ENCODE results near the gene NEGR1. TPM values are rescaled to one million over a fixed set of nuclear protein-coding genes. Genes with fewer than 3 reads are reported as not detected.

NEGR1 gene
- total and polyA plus RNA-seq, 2 experiments from 2014 or later, result 0.57 to 0.94 TPM

DNA sequence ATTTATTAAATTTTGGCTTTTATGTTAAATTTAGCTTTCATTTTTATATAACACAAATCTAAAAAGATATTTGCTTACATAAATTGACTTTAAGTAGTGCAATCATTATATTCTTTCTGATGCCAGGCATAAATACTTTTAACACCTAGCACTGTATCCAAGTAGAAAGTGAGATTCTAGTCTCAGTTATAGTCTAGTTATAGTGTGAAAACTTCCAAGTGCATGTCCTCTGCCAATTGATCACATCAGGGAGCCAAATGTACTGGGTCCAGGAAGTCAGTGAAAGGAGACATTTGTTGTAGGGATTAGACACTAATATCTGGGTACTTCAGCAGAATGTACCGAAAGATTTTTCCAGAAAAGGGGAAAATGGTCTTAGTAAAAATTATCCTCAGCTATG, 910.8 kb downstream of the NEGR1 start (continued):
- TF ChIP-seq, protein P1, sequence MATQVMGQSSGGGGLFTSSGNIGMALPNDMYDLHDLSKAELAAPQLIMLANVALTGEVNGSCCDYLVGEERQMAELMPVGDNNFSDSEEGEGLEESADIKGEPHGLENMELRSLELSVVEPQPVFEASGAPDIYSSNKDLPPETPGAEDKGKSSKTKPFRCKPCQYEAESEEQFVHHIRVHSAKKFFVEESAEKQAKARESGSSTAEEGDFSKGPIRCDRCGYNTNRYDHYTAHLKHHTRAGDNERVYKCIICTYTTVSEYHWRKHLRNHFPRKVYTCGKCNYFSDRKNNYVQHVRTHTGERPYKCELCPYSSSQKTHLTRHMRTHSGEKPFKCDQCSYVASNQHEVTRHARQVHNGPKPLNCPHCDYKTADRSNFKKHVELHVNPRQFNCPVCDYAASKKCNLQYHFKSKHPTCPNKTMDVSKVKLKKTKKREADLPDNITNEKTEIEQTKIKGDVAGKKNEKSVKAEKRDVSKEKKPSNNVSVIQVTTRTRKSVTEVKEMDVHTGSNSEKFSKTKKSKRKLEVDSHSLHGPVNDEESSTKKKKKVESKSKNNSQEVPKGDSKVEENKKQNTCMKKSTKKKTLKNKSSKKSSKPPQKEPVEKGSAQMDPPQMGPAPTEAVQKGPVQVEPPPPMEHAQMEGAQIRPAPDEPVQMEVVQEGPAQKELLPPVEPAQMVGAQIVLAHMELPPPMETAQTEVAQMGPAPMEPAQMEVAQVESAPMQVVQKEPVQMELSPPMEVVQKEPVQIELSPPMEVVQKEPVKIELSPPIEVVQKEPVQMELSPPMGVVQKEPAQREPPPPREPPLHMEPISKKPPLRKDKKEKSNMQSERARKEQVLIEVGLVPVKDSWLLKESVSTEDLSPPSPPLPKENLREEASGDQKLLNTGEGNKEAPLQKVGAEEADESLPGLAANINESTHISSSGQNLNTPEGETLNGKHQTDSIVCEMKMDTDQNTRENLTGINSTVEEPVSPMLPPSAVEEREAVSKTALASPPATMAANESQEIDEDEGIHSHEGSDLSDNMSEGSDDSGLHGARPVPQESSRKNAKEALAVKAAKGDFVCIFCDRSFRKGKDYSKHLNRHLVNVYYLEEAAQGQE (IDR thresholded peaks at IDR 0.05; ENCODE audit: unreplicated experiment), result no peak
- TF ChIP-seq, protein P2, sequence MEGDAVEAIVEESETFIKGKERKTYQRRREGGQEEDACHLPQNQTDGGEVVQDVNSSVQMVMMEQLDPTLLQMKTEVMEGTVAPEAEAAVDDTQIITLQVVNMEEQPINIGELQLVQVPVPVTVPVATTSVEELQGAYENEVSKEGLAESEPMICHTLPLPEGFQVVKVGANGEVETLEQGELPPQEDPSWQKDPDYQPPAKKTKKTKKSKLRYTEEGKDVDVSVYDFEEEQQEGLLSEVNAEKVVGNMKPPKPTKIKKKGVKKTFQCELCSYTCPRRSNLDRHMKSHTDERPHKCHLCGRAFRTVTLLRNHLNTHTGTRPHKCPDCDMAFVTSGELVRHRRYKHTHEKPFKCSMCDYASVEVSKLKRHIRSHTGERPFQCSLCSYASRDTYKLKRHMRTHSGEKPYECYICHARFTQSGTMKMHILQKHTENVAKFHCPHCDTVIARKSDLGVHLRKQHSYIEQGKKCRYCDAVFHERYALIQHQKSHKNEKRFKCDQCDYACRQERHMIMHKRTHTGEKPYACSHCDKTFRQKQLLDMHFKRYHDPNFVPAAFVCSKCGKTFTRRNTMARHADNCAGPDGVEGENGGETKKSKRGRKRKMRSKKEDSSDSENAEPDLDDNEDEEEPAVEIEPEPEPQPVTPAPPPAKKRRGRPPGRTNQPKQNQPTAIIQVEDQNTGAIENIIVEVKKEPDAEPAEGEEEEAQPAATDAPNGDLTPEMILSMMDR (conservative IDR thresholded peaks at IDR 0.05; ENCODE audit: low read depth in 2 of 2), result no peak

DNA sequence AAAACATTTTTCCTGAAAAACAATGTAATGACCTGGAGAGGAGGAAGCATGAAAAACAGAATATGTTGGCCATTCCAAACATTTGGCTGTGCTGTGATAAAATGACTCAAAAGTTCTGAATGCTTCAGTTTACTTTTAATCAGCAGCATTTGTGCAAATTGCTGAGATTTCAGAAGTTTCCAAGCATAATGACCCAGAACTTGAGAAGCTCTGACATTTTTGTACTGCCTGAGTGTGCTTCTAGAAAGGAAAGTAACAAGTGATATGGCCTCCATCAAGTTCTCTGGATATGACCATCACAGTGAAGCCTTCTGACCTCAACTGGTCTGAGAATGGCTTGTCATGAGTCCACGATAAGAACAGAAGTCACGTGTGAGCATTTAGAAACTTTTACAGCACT, 918.1 kb downstream of the NEGR1 start:
- ATAC-seq (no peak), DNase-seq (ENCODE audit: low spot score) (no peak)
- Mint-ChIP-seq H3K4me3 (no peak overlapping the region), H3K4me1 (no peaks in the 10 kb centered on the region), H3K9me3 (no peaks in the 10 kb centered on the region), H3K36me3 (ENCODE audit: low read depth) (no peaks in the 10 kb centered on the region), H3K27me3 (ENCODE audit: insufficient read depth, low read depth, poor library complexity) (no peaks in the 10 kb centered on the region), H3K27ac (no peak overlapping the region)
- Histone ChIP-seq H3K79me2 (replicated peaks; ENCODE audit: insufficient read depth) (no peaks in the 10 kb centered on the region), H3K4me1 (ENCODE audit: insufficient read depth) (no peaks in the 10 kb centered on the region), H2AFZ (no peak overlapping the region), H3K36me3 (ENCODE audit: insufficient read depth) (no peaks in the 10 kb centered on the region), H3K4me2 (no peak overlapping the region), H4K20me1 (replicated peaks; ENCODE audit: insufficient read depth) (no peaks in the 10 kb centered on the region), H3K9me2 (ENCODE audit: insufficient read depth) (no peaks in the 10 kb centered on the region), H3F3A (replicated peaks; ENCODE audit: low read depth) (no peaks in the 10 kb centered on the region), H3K4me3 (no peak overlapping the region), H3K27ac (ENCODE audit: low read depth) (no peak overlapping the region), H3K27me3 (ENCODE audit: insufficient read depth) (no peaks in the 10 kb centered on the region)
- TF ChIP-seq NANOG (IDR thresholded peaks at IDR 0.05; ENCODE audit: borderline replicate concordance), result no peak
- TF ChIP-seq, protein P3, sequence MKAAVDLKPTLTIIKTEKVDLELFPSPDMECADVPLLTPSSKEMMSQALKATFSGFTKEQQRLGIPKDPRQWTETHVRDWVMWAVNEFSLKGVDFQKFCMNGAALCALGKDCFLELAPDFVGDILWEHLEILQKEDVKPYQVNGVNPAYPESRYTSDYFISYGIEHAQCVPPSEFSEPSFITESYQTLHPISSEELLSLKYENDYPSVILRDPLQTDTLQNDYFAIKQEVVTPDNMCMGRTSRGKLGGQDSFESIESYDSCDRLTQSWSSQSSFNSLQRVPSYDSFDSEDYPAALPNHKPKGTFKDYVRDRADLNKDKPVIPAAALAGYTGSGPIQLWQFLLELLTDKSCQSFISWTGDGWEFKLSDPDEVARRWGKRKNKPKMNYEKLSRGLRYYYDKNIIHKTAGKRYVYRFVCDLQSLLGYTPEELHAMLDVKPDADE (IDR thresholded peaks at IDR 0.05), result no peak

DNA sequence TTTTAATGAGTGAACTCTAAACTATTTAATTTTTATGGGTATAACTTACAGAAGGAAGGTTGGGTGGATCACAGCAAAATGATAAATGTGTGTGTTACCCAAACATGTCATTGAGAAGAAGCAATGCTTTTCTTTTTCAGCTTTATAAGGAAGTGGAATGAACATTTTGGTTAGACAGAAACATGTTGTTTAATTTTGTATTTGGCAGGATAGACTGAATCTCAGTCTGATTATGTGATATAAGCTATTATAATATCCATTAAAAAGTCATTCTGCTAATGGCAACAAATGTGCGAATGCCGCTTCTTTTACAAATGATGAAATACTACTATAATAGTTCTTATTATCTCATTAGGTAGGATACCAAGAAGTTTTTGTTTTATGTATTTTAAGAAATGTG, 919.6 kb downstream of the NEGR1 start:
- Mint-ChIP-seq H3K4me3 (no peak overlapping the region), H3K27me3 (ENCODE audit: insufficient read depth, low read depth, poor library complexity) (peaks cover 5% of the 10 kb centered on the region), H3K4me1 (no peaks in the 10 kb centered on the region), H3K9me3 (no peaks in the 10 kb centered on the region), H3K27ac (no peak overlapping the region), H3K36me3 (ENCODE audit: low read depth) (no peaks in the 10 kb centered on the region)
- no peak for ATAC-seq
- H3K27ac ChIP-seq (ENCODE audit: low read depth), result no peak overlapping the region
- no peak for DNase-seq (ENCODE audit: low spot score)
- no peaks in the 10 kb centered on the region for H3K4me1 ChIP-seq (ENCODE audit: insufficient read depth)
- no peaks in the 10 kb centered on the region for H3F3A ChIP-seq (replicated peaks; ENCODE audit: low read depth)
- no peak overlapping the region for H2AFZ ChIP-seq
- no peaks in the 10 kb centered on the region for H4K20me1 ChIP-seq (replicated peaks; ENCODE audit: insufficient read depth)
- no peaks in the 10 kb centered on the region for H3K79me2 ChIP-seq (replicated peaks; ENCODE audit: insufficient read depth)
- no peak overlapping the region for H3K4me2 ChIP-seq
- H3K4me3 ChIP-seq, result no peak overlapping the region
- no peaks in the 10 kb centered on the region for H3K36me3 ChIP-seq (ENCODE audit: insufficient read depth)
- H3K27me3 ChIP-seq (ENCODE audit: insufficient read depth), result no peaks in the 10 kb centered on the region
- H3K9me2 ChIP-seq (ENCODE audit: insufficient read depth), result no peaks in the 10 kb centered on the region
- TF ChIP-seq EZH2 (IDR thresholded peaks at IDR 0.05; ENCODE audit: low read depth, unreplicated experiment) (no peak), ZNF114 (CRISPR knock-in tag; IDR thresholded peaks at IDR 0.05) (no peak), ZNF331 (CRISPR knock-in tag; IDR thresholded peaks at IDR 0.05; ENCODE audit: low read depth) (no peak), POLR2AphosphoS5 (IDR thresholded peaks at IDR 0.05; ENCODE audit: low read depth) (no peak), JUNB (IDR thresholded peaks at IDR 0.05; ENCODE audit: unreplicated experiment) (no peak)
- TF ChIP-seq, protein P3 (IDR thresholded peaks at IDR 0.05), result no peak
- TF ChIP-seq, protein P1 (IDR thresholded peaks at IDR 0.05; ENCODE audit: unreplicated experiment), result no peak
- TF ChIP-seq, protein P2 (conservative IDR thresholded peaks at IDR 0.05; ENCODE audit: low read depth in 2 of 2), result no peak

Data from GM23338 (cell line).